ENCODE results near the gene GTF2IRD1. TPM values are rescaled to one million over a fixed set of nuclear protein-coding genes. Genes with fewer than 3 reads are reported as not detected.

Gene GTF2IRD1
- polyA plus RNA-seq, 3 donors, result not detected

- no peak overlapping the region for H2AFZ ChIP-seq (ENCODE audit: insufficient read depth, low read depth, low read length, poor library complexity, severe bottlenecking)
- WGBS (ENCODE audit: insufficient coverage), result 86% methylated on average over 5 of the region's 7 CpGs
- Mint-ChIP-seq H3K36me3 (no peaks in the 10 kb centered on the region), H3K4me1 (no peaks in the 10 kb centered on the region), H3K27ac (no peak overlapping the region), H3K9me3 (peaks cover 2 to 13% (median 10%) of the 10 kb centered on the region in 7 donors), H3K4me3 (no peak overlapping the region), H3K27me3 (ENCODE audit: low read depth in 3 of 3) (no peaks in the 10 kb centered on the region)
- H3K9me3 ChIP-seq (replicated peaks in 1 of 2; ENCODE audit: control insufficient read depth in 1 of 2, insufficient read depth in 1 of 2, low read length in 2 of 2), result peaks cover 4 to 16% of the 10 kb centered on the region in 2 donors
- DNase-seq, result no peak
- no peaks in the 10 kb centered on the region for H4K20me1 ChIP-seq (ENCODE audit: insufficient read depth, low read length)
- no peak overlapping the region for H3K4me2 ChIP-seq (replicated peaks; ENCODE audit: extremely low read depth, low read length, poor library complexity, severe bottlenecking)
- H3K4me1 ChIP-seq (ENCODE audit: control insufficient read depth in 1 of 2, insufficient read depth in 2 of 2, low read length in 2 of 2), result no peaks in the 10 kb centered on the region
- no peak overlapping the region for H3K27ac ChIP-seq (ENCODE audit: low read depth in 1 of 2, low read length in 2 of 2)
- no peaks in the 10 kb centered on the region for H3K27me3 ChIP-seq (ENCODE audit: control insufficient read depth in 2 of 2, insufficient read depth in 2 of 2, low read length in 2 of 2)
- H3K36me3 ChIP-seq (replicated peaks in 1 of 2; ENCODE audit: control insufficient read depth in 1 of 2, insufficient read depth in 2 of 2, low read length in 2 of 2), result no peaks in the 10 kb centered on the region
- H3K79me2 ChIP-seq (ENCODE audit: insufficient read depth, low read length), result no peaks in the 10 kb centered on the region
- no peak overlapping the region for H3K9ac ChIP-seq (ENCODE audit: insufficient read depth, low read length, poor library complexity, severe bottlenecking)
- H3K4me3 ChIP-seq (replicated peaks in 1 of 3; ENCODE audit: low read depth in 2 of 3, low read length in 3 of 3), result no peak overlapping the region
- intact Hi-C loops (cut with micrococcal nuclease), result no loop called here
- TF ChIP-seq CTCF (IDR thresholded peaks at IDR 0.05), result no peak
Measured at GRCh38 chr7:74525881-74526280, 72.2 kb downstream of the GTF2IRD1 start.

GRCh38 chr7:74526780-74527179 lies 73.1 kb downstream of the GTF2IRD1 start:
- TF ChIP-seq CTCF (IDR thresholded peaks at IDR 0.05), result no peak
- intact Hi-C loops (cut with micrococcal nuclease), result no loop called here
- Histone ChIP-seq H3K9me3 (replicated peaks in 1 of 2; ENCODE audit: control insufficient read depth in 1 of 2, insufficient read depth in 1 of 2, low read length in 2 of 2) (peaks cover 1 to 7% of the 10 kb centered on the region in 2 donors), H4K20me1 (ENCODE audit: insufficient read depth, low read length) (no peaks in the 10 kb centered on the region), H3K27ac (ENCODE audit: low read depth in 1 of 2, low read length in 2 of 2) (no peak overlapping the region), H3K36me3 (replicated peaks in 1 of 2; ENCODE audit: control insufficient read depth in 1 of 2, insufficient read depth in 2 of 2, low read length in 2 of 2) (no peaks in the 10 kb centered on the region), H3K79me2 (ENCODE audit: insufficient read depth, low read length) (no peaks in the 10 kb centered on the region), H3K4me2 (replicated peaks; ENCODE audit: extremely low read depth, low read length, poor library complexity, severe bottlenecking) (no peak overlapping the region), H2AFZ (ENCODE audit: insufficient read depth, low read depth, low read length, poor library complexity, severe bottlenecking) (no peak overlapping the region), H3K4me1 (ENCODE audit: control insufficient read depth in 1 of 2, insufficient read depth in 2 of 2, low read length in 2 of 2) (no peaks in the 10 kb centered on the region), H3K27me3 (ENCODE audit: control insufficient read depth in 2 of 2, insufficient read depth in 2 of 2, low read length in 2 of 2) (no peaks in the 10 kb centered on the region), H3K4me3 (replicated peaks in 1 of 3; ENCODE audit: low read depth in 2 of 3, low read length in 3 of 3) (no peak overlapping the region), H3K9ac (ENCODE audit: insufficient read depth, low read length, poor library complexity, severe bottlenecking) (no peak overlapping the region)
- H3K4me1 Mint-ChIP-seq, result no peaks in the 10 kb centered on the region
- H3K9me3 Mint-ChIP-seq, result peaks cover 1 to 10% (median 4%) of the 10 kb centered on the region in 7 donors
- H3K27me3 Mint-ChIP-seq (ENCODE audit: low read depth in 3 of 3), result no peaks in the 10 kb centered on the region
- H3K36me3 Mint-ChIP-seq, result no peaks in the 10 kb centered on the region
- H3K27ac Mint-ChIP-seq, result no peak overlapping the region
- no peak overlapping the region for H3K4me3 Mint-ChIP-seq
- 96% methylated on average over 8 of the region's 8 CpGs for WGBS (ENCODE audit: insufficient coverage)
- no peak for DNase-seq

Data from CD14-positive monocyte (primary cell).